Inferior parietal cortex (tissue), 1 donor: Measurements from ENCODE around the gene SPINT3.
"Not testable (repeated sequence)": the region's sequence is repeated elsewhere in the genome, so short reads cannot be mapped to it uniquely, and the experiment has no call there.

Experiments
- DNase-seq: peaks from one replicate; pipeline ENCODE4 v3.0.0-alpha.2; 2016; ENCODE audit errors: extremely low spot score

SPINT3 gene

DNA sequence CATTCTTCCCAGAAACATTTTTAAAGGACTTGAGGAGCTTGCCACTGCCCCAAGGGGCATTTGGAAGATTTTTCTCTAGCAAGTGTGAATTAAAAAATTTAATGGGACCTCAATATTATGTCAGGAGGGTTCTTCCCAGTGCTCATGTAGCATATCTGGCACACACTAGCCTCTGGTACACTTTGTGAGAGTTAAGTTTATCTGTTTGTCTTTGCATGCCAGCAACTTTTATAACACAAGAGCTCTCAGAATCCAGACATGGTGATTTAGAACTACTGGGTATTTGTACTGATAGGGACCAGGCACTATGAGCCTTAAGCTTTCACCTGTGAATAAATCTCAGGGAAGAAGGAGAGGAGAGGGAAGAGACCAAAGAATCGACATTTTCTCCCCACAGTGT, 12.9 kb downstream of the SPINT3 start:
- no peak for DNase-seq

- no peak for DNase-seq
Measured at GRCh38 chr20:45501600-45501999, 13.8 kb downstream of the SPINT3 start.

GRCh38 chr20:45500022-45500421, 15.4 kb downstream of the SPINT3 start:
- DNase-seq: no peak

GRCh38 chr20:45497971-45498494, 17.4 kb downstream of the SPINT3 start:
- no peak for DNase-seq

DNA sequence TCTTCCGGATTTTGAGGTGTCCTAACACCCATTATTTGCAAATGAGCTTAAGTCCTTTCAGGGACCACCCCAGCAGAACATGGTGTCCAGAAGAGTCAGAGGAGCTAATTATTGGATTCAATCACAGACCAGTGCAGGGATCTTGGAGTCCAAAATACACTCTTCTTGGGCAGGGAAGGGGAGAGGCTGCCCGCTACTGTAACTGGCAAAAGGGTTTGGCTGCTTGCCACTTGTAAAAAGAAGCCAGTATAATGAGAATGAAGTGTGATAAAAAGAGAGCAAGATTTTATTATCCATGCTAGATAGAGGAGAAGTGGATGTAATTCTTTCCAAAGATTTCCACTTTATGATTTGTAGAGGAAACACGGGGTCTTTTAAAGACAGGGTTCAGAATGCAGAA, 19.3 kb downstream of the SPINT3 start:
- DNase-seq: no peak

- DNase-seq: no peak
Measured at GRCh38 chr20:45495501-45495941, 19.9 kb downstream of the SPINT3 start.

DNA sequence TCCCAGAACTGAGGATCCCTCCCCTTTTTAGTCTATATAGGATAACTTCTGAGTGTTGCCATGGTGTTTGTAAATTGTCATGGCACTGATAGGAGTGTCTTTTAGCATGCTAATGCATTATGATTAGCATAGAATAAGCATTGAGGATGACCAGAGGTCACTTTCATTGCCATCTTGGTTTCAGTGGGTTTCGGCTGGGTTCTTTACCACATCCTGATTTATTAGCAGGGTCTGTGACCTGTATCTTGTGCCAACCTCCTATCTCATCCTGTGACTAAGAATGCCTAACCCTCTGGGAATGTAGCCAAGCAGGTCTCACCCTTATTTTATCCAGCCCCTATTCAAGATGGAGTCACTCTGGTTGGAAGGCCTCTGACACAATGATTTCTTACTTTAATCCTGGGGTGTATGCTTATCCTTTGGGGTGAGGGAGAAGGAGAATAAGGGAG, 26.3 kb downstream of the SPINT3 start:
- DNase-seq: no peak

DNA sequence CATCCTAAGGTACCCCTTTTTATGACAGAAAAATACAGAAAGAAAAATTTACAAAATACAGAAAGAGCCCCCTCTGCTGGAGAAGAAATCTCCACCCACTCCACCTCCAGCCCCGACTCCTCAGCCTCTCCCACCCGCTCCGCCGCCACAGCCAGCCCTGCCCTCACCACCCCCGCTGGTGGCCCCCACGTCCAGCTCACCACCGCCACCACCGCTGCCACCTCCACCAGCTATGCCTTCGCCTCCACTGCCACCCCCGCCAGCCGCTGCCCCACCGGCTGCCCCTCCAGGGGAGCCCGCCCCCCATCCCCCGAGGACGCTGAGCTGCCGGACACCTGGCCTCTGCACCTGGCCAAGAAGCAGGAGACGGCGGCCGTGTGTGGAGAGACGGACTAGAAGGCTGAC, 28.2 kb downstream of the SPINT3 start:
- DNase-seq: no peak

- DNase-seq: no peak
Measured at GRCh38 chr20:45485388-45485787, 30.0 kb downstream of the SPINT3 start.

GRCh38 chr20:45484676-45485075, 30.7 kb downstream of the SPINT3 start:
- DNase-seq: no peak

GRCh38 chr20:45479822-45480221, 35.6 kb downstream of the SPINT3 start:
- no peak for DNase-seq

DNA sequence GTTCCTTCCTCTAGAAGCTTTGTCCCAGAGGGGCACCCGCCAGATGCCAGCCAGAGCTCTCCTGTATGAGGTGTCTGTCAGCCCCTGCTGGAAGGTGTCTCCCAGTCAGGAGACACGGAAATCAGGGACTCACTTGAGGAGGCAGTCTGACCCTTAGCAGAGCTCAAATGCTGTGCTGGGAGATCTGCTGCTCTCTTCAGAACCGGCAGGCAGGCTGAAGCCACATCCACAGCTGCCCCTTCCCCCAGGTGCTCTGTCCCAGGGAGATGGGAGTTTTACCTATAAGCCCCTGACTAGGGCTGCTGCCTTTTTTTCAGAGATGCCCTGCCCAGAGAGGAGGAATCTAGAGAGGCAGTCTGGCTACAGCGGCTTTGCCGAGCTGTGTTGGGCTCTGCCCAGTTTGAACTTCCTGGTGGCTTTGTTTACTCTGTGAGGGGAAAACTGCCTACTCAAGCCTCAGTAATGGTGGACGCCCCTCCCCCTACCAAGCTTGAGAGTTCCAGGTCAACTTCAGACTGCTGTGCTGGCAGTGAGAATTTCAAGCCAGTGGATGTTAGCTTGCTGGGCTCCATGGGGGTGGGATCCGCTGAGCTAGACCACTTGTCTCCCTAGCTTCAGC, 37.8 kb downstream of the SPINT3 start:
- not testable (repeated sequence) for DNase-seq

DNA sequence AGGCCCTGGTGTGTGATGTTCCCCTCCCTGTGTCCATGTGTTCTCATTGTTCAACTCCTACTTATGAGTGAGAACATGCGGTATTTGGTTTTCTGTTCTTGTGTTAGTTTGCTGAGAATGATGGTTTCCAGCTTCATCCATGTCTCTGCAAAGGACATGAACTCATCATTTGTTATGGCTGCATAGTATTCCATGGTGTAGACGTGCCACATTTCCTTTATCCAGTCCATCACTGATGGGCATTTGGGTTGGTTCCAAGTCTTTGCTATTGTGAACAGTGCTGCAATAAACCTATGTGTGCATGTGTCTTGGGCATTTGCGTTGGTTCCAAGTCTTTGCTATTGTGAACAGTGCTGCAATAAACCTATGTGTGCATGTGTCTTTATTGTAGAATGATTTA, 43.1 kb downstream of the SPINT3 start:
- not testable (repeated sequence) for DNase-seq

DNA sequence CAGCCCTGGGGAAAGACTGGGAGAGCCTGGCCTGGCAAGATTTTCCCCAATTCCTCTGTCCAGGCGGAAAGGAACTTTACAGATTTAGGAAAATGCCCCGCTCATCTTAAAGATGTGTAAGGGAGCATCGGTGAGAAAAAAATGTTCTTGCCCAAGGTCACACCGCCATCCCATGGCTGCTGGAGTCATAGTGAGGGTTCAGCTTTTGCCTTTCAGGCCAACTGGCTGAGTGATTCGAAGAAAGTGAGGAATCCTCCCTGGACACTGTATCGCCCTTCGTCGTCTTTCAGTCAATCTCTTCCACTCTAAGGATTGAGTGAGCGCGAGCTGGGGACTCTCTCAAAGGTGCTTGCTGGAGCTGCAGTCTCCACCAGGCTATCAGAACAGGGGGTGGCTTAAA, 44.5 kb downstream of the SPINT3 start:
- DNase-seq: peak; percentile 43

DNA sequence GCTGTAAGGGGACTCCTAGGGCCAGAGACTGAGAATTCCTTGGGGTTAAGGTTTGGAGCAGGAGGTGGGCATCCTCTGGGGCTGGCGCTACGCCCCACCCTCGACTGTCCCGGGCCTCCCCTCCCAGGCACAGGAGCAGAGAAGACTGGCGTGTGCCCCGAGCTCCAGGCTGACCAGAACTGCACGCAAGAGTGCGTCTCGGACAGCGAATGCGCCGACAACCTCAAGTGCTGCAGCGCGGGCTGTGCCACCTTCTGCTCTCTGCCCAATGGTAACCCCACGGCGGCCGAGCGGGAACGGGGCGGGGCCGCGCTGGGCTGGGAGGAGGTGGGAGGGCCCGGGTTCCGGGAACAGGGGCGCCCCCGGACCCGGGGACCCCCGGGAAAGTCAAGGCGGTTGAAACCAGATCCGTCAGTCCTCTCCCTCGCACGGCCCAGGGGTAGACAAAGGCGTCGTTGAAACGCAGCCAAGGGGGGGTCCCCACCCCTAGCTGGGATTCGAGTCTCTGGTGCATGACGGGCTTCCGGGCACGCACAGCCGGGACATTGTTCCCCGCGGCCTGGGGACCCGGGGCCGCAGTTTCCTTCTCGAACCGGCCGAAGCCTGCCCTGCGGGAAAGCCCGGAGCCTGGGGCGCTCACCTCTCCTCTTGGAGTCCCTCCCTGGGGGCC, 45.0 kb downstream of the SPINT3 start:
- no peak for DNase-seq

- DNase-seq: no peak
Measured at GRCh38 chr20:45469336-45470261, 45.8 kb downstream of the SPINT3 start, which contains the start of gene WFDC2. WFDC2 (plus strand) TSS chr20:45469753; CDS start chr20:45469782, 29 bp downstream.

- no peak for DNase-seq
Measured at GRCh38 chr20:45467861-45468260, 47.6 kb downstream of the SPINT3 start.

DNA sequence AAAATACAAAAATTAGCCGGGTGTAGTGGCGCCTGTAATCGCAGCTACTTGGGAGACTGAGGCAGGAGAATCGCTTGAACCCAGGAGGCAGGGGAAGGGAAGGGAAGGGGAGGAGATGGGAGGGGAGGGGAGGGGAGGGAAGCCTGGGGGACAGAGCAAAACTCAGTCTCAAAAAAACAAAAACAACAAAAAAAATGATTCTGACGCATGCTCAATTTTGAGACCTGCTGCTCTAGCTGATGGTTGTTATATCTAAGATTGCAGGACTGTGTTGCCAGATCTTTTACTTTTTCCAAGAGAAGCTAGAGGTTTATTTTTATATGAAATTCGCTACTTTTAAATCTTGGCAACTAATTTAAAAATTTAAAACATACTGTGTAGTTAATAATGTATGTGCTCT, 48.2 kb downstream of the SPINT3 start:
- no peak for DNase-seq

DNA sequence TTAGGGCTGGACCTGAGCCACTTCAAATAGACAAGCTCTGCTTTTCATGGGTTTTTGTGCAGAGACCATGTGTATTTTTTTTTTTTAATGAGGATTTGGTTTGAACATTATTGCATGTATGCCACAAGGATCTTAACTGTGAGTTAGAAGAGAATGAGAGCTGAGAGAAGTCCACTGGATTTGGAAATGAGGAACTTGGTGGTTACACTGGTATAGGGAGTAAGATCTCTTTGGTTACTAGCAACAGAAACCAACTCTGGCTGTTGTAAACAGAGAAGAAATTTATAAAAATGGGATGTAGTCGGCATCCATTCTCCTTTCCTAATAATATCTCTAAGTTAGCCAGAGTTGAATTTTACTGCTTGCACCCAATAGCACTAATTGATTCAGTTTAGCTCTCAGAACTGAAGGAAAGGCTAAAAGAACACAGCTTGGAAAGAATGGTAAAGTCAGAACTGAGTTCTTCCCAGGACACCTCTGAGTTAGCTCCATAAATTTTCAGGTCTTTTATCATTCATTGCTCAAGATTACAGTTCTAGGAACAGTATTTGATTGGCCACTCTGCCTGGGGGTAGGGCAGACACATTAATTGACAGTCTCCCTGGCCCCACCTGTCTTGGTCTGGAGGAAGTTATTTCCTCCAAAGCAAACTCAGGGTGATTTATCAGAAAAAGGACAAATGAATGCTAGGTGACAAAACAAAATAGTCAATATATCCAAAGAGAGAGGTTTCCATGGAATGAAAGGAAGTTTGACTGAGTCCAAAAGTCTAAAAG, 49.7 kb downstream of the SPINT3 start:
- no peak for DNase-seq

GRCh38 chr20:45463709-45464108, 51.7 kb downstream of the SPINT3 start:
- DNase-seq: no peak
